SHP77 (cell line): ENCODE data around the gene RHBDL3.
"Not testable (repeated sequence)": the region's sequence is repeated elsewhere in the genome, so short reads cannot be mapped to it uniquely, and the experiment has no call there.

Source experiments
- DNase-seq, 2 experiments: peaks; one replicate each; lab custom pipeline; 2025; lab: John Stamatoyannopoulos, UW

Gene RHBDL3

DNA sequence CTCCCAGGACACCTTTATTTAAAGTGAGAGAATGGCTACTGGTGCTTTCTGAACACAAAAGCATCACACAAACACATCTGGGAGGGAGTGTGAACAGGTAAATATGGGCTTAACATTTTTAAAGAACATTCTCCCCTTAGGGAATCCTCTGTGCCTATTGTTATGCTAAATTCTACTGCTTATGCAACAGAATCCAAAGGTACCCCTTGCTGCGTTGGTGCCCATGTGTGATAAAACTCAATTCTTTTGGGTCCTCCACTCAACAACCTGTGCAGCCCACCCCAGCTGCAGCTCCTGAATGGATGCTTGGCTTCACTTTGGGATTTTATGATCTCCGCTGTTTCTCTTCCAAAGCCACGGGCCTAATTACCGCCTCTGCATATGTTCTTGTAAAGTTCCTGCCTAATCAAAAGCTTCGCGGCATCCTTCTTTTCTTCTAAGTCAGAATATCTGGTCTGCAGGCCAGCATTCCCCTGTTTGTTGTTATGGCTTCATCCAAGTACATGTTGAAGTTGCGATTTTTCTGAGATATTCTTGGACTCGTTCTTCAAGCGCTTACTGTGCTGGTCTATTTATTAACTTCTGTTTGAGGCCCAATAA is 23.9 kb downstream of the RHBDL3 start:
- no peak for DNase-seq

DNA sequence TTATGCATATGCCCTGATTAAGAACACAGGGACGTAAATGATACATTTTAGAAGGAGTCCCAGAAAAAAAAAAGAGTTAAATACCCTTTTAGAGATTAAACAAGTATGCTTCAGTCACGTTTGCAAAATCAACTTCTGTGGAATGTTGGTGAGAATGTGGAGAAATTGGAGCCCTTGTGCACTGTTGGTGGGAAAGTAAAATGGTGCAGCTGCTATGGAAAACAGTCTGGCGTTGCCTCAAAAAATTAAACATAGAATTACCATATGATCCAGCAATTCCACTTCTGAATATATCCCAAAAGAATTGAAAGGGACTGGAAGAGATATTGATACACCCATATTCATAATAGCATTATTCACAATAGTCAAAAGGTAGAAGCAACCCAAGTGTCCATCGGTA is 26.5 kb downstream of the RHBDL3 start:
- no peak for DNase-seq

DNA sequence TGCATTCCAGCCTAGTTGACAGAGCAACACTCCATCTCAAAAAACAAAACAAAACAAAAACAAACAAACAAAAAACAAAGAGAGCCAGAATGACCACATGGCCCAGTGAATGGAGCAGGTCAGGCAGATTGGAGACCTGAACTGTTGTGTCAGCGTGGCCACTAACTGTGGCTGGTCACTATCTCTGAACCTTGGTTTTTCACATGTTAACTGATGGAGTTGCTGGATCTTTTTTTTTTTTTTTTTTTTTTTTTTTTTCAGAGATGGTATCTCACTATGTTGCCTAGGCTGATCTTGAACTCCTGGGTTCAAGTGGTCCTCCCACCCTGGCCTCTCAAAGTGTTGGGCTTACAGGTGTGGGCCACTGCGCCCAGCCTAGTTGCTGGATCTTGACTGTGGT is 31.8 kb downstream of the RHBDL3 start:
- DNase-seq = no peak

DNA sequence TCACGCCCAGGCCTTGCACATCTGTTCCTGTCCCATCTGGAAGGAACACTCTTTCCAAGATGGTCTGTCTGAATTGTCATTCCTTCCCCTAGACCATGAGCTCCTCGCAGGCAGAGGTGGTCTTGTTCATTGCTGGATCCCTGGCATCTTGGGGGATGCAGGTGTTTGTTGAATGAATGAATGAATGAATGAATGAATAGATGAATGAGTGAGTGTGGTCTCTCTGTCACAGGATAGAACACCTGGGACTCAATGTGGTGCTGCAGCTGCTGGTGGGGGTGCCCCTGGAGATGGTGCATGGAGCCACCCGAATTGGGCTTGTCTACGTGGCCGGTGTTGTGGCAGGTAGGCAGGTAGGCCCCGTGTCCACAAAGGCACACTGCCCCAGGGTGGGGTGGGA is 32.2 kb downstream of the RHBDL3 start:
- DNase-seq = no peak

DNA sequence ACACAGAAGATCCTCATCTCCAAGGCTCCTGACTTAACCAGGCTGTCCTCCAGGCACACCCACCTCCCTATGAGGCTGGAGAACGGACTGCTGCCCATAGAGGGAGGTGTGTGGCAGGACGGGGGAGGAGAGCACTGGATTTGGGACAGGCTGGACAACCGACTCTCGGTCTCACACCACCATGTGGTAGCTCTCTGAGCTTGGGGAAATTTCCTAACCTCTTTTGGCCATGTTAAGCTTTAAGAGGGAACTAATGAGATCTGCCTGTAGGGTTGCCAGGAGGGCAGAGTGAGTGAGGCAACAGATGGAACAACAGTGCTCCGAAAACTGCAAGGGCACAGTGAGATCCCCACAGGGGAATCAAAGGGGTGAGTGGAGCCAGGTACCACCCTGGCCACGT is 32.7 kb downstream of the RHBDL3 start:
- no peak for DNase-seq

DNA sequence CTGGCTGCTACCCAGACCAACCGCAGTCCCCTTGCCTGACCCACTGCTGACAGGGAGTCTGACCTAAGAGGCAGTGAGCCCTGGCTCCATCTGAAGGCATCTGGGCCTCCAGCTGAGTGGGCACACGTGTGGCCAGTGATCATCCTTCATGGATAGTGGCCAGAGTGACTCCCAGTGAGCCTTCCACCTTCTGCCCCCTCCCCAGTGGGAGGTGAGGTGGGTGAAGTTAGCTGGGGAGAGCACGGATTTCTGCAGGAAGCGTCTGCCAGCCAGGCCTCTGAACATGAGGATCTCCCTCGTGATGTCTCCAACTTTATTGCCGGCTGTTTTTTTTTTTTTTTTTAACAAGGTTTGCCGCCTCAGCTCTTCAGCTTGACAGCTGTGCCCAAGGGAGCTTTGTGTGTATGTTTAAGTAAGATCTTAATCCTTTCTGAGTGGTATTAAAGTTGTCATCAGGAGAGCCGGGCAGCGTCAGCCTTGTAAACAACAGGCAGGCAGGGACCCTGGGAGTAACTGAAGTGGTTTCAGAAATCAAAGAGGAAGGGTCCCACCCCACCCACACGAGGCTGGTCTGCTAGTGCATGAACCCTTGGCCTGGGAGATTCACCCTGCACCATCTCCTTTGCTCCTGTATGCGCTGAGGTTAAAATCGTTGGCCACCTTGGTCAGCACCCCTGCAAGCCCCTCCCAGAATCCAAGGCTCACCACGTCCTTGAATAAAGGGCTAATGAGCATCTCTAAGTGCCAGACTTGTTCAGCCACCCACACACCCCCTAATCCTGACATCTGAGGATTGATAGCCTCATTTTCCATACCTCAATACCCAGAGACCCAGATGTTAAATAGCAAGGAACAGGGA is 33.3 kb downstream of the RHBDL3 start:
- DNase-seq = peak; percentile 32 to 37

DNA sequence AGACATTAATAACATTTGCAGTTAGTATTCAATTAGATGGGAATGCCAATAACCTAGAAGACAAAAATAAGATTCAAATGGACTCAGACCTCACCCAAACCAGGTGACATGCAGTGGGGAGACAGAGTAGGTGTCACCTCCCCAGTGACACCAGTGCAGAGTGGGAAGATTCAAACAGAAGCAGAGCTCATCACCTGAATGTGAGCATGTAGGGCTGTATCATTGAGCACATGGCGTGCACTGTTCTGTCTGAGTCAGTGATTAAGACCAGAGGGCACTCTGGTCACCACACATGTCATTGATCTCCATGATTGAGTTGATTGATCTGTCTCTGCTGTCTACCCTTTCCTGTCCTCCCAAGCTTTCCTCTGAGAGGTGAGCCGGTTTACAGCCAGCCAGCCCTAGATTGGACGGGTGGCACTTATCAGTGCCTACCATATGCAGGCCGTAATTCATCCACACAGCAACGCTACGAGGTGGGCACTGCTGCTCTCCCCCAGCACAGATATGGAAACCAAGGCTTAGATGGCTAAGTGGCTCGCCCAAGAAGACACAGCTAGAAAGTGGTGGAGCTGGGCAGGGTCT is 34.0 kb downstream of the RHBDL3 start:
- DNase-seq = no peak

DNA sequence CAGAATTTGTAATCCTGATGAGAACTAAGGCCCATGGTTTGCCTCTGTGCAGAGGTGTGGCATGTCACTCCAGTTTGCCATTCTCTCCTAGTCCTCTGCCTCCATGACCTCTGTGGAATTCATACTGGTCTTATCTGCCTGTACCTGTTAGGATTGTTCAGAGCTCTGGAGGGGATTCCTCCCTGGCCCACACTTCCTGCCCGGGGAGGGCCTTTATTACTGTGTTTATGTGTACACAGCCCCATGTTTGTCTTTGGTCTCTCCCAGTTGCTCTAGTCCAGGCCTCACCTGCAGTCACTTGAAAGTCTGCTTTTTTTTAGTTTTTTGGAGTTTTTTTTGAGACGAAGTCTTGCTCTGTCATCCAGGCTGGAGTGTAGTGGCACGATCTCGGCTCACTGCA is 36.4 kb downstream of the RHBDL3 start:
- no peak for DNase-seq

DNA sequence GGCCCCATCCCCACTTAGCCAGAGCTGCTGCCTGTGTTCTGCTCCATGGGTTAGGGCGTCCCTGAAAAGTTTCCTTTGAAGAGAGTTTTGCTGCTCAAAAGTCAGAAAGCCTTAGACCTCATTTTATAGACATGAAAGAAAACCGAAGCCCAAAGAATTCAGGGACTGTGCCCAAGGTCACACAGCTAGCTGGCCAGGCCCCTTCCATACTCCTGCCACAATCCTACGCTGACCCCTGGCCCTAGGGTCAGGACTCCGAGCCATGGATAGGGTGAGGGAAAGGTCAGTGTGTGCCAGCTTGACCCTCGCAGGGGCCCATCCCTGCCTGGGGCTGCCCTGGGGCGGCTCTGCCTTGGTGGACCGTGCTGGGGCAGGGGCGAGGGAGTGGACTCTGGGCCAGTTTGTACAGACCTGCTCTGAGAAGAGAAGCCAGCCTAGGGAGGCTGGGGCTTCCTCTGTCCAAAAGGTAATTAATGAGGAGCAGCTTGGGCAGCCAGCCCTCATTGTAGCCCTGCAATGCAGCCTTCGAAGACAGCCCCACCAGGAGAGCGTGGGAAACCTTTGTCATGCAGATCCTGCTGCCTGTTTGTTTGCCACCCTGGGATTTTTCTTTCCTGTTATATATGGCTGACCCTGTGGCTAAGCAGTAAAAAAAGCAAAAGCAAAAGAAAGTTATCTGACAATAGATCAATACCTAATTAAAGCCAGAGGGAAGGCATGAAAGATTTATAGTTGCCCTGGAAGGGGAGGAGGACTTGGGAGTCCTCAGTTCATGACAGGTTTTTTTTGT is 37.4 kb downstream of the RHBDL3 start:
- DNase-seq = no peak

DNA sequence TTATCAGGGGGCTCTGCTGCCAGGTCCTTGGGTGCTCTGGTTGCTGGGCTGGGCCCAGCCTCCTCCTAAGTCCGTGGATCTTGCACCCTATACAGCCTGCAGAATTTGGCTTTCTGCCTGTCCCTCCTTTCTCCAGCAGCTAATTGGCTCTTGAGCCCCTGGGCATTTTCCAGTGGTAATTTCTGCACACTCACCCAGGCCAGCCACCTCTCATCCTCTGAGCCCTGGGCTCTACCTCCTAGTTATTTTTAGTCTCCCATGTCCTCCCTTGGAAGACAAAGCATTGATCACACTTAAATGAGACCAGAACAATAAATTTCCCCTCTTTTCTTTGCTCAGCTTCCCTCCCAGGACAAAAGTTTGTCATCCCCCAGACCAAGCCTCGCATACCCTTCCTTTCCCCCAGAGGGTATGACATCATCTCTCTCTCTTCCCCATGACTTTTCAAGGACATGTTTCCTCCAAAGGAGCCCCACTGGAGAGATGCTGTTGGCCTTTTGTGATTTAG is 38.2 kb downstream of the RHBDL3 start:
- no peak for DNase-seq

DNA sequence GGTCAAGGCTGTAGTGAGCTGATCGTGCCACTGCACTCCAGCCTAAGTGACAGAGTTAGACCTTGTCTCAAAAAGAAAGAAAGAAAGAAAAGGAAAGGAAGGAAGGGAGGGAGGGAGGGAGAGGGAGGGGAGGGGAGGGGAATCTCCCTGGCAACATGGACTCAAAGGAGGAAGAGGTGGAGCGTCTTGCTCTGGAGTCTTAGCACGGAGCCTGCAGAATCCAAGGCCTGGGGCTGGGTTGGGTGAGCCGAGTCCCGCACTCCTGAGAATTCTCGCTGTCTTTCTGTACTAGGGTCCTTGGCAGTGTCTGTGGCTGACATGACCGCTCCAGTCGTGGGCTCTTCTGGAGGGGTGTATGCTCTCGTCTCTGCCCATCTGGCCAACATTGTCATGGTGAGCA is 39.4 kb downstream of the RHBDL3 start:
- no peak for DNase-seq

DNA sequence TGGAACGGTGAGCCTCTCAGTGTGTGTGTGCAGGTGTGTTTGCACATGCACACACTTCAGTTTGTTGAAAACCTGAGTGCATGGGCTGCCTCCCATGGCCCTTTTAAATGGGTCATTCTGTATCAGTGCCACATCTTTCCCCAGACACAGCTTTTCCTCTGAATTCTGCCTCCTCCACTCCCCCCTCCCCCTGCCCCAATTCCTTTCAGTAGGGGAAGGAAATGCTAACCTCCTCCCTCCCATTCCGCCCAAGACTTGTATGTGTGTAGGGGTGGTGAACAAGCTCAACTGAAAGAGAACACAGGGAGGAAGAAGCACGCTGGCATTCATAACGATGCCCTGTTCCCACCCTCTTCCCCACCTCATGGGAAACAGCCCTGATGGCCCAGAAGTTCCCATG is 42.0 kb downstream of the RHBDL3 start:
- DNase-seq = no peak

DNA sequence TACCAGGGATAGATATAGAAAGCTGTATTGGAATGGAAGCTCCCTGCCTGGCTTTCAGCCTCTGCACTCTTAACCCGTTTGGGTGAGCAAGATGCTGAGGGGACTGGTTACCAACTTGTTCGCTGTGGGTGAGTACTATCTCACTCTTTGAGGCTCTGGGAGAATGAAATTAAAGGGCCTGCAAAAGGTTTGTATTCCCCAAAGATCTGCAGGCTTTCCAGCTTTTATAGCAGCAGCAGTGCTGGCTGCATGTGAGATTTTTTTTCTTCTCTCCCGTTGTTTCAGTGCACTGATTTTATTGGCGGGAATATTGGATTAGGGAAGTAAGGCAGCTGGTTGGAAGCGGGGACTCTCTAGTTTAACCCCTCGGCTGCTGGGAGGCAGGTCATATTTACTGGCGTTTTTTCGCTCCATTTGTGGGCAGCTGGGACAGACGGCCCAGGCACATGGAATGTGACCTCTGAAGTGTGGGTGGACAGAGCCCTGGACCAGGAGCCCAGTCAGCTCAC is 45.5 kb downstream of the RHBDL3 start:
- DNase-seq = no peak

DNA sequence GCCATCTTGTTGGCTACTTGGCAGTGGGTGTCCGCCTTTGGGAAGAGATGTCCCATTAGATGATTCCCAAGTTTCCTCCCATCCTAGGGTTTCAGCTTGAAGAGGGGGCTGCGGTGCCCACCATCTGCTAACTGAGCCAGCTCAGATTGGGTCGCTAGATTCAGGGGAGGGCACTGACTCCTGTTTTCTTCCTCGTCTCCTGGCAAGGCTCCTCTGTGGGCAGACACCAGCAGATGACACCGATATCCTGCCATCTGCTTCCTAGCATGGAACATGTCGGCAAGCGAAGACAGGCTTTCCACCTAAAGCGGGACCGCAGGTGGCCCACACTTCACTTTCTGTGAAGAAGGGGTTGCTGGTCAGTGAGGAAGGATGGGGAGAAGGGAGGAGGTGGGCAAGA is 49.0 kb downstream of the RHBDL3 start:
- DNase-seq = no peak

DNA sequence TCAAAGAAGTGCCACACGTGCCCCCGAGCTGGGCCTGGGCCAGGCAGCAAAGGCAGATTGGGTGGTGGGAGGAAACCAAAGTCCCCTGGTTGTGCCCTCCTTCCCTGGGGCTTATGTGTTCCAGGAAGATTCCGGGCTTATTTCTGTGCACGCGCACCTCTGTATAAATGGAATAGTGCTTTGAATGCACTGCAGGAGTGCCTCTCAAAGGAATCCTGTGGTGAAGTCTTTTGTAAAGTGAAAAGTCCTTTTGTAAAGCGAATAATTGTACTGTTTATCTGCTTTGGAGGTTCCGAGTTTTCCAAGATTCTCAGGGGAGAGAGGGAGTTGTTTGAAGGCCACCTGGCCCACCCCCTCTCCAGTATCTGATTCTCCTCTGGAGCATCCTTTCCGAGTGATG is 49.5 kb downstream of the RHBDL3 start:
- no peak for DNase-seq

DNA sequence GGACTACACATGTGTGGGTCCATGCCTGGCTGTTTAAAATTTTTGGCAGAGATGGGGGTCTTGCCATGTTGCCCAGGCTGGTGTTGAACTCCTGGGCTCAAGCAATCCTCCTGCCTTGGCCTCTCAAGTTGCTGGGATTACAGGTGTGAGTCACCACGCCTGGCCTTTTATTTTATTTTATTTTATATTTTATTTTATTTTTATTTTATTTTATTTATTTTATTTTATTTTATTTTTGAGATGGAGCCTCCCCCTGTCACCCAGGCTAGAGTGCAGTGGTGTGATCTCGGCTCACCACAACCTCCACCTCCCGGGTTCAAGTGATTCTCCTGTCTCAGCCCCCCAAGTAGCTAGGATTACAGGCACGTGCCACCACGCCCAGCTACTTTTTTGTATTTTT is 51.0 kb downstream of the RHBDL3 start:
- DNase-seq = not testable (repeated sequence)

DNA sequence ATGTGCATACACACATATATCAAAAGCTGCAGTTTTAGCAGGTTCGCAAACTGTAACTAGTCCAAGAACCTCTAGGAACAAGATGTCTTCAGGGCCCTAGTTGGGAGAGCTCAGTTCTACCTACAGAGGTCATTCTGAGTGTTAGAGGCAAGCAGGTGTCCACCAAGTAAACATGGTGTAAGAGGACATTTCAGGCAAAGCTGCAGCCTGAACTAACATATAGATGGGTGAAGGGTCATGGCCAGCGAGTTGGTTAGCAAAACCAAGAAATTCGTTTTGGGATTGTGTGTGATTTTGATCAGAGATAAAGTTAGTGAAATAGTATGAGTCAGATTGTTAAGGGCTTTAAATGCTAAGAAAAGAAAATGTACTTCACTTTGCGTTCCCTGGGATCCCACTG is 51.7 kb downstream of the RHBDL3 start:
- no peak for DNase-seq

DNA sequence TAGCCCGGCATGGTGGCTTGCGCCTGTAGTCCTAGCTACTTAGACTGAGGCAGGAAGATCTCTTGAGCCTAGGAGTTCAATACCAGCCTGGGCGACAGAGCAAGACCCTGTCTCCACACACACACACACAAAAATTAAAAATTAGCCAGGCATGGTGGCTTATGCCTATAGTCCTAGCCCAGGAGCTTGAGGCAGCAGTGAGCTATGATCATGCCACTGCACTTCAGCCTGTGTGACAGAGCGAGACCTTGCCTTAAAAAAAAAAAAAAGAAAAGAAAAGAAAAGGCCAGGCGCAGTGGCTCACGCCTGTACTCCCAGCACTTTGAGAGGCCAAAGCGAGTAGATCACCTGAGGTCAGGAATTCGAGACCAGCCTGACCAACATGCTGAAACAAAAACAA is 52.4 kb downstream of the RHBDL3 start:
- no peak for DNase-seq

DNA sequence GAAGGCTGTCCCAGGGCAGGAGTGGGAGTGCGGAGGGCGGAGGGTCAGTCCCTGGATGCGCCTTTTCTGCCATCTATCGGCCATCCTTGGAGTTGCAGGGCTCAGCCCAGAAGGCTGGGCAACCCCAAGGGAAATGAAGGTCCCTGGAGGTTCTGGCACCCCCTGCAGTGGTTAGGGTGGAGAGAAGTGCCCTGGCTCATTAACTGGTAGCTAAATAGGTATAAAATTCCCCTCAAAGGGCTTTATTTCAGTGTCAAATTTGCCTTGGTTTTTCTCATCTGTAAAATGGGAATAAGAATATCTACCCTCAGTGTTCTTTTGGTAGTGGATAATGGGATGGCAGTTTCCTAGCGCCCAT is 53.9 kb downstream of the RHBDL3 start:
- DNase-seq = peak; percentile 49 to 66

DNA sequence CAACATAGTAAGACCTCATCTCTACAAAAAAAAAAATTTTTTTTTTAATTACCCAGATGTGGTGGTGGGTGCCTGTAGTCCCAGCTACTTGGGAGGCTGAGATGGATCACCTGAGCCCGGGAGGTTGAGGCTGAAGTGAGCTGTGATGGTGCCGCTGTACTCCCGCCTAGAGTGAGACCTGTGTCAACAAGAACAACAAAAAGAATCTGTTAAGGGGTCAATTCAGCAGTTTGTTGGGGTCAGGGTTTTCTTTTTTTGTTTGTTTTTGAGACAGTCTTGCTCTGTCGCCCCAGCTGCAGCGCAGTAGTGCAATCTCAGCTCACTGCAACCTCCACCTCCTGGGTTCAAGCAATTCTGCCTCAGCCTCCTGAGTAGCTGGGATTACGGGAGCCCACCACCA is 54.4 kb downstream of the RHBDL3 start:
- DNase-seq = not testable (repeated sequence)

DNA sequence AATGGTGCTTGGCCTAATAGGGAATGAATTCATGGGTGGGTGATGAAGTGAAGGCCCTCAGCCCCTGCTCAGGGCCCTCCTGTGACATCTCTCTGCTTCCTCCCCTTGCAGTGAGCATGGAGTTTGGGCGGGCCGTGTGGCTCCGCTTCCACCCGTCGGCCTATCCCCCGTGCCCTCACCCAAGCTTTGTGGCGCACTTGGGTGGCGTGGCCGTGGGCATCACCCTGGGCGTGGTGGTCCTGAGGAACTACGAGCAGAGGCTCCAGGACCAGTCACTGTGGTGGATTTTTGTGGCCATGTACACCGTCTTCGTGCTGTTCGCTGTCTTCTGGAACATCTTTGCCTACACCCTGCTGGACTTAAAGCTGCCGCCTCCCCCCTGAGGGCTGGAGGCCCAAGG is 55.2 kb downstream of the RHBDL3 start:
- DNase-seq = no peak

DNA sequence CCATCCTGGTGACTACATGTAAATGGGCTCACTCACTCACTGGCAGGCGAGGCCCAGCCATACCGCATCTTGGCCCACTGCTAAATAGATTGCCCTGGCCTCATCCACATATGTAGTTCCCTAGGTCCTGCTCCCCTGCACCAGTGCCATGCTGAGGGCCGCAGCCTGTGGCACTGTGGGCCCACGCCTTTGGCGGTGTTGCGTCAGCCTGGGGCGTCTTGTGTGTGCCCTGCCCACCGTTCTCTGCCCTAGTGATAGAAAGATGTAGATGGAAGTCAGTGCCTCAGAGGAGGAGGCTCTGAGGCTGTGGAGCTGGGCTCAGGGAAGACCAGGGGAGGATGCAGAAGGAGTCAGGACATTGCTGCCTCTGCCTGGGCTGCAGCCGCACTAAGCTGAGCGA is 57.4 kb downstream of the RHBDL3 start:
- no peak for DNase-seq
